Spinal cord (tissue), 10 donors: ENCODE measurements around the gene NDC80. TPM values are rescaled to one million over a fixed set of nuclear protein-coding genes. Genes with fewer than 3 reads are reported as not detected.
"Not testable (repeated sequence)": the region's sequence is repeated elsewhere in the genome, so short reads cannot be mapped to it uniquely, and the experiment has no call there.

Experiments
- DNase-seq, 6 donors: peaks; one replicate each; pipeline versions ENCODE4 v3.0.0 to v3.0.0-alpha.2; 2013 to 2015; ENCODE audit warnings: low spot score in 6 of 6, low read depth in 4 of 6
- H3K27ac ChIP-seq: one replicate; pipeline ENCODE4 v1.5.1; 2013; ENCODE audit warnings: low read depth, low read length, control low read depth
- H3K27me3 ChIP-seq: one replicate; pipeline ENCODE4 v1.6.1; 2013; ENCODE audit warnings: low read length; ENCODE audit not compliant: control insufficient read depth, insufficient read depth
- H3K36me3 ChIP-seq: one replicate; pipeline ENCODE4 v1.6.1; 2013; ENCODE audit warnings: low read length; ENCODE audit not compliant: control insufficient read depth, insufficient read depth
- H3K4me1 ChIP-seq: one replicate; pipeline ENCODE4 v1.6.1; 2013; ENCODE audit warnings: low read length; ENCODE audit not compliant: control insufficient read depth, insufficient read depth
- H3K4me3 ChIP-seq: one replicate; pipeline ENCODE4 v1.5.1; 2013; ENCODE audit warnings: low read depth, low read length, control low read depth
- H3K9me3 ChIP-seq: one replicate; pipeline ENCODE4 v1.6.1; 2013; ENCODE audit warnings: low read length; ENCODE audit not compliant: control insufficient read depth, insufficient read depth
- WGBS: methylation state at CpG from one replicate; pipeline ENCODE4 v1.1.5; 2013; ENCODE audit warnings: missing lambda C conversion rate; ENCODE audit not compliant: insufficient coverage; 5-methylcytosine and 5-hydroxymethylcytosine counted together
- long read RNA-seq, 4 donors: transcript quantifications; one replicate each; lab custom pipeline, GENCODE V29; 2026
- polyA plus RNA-seq, 2 donors: library from polyadenylated mRNA; unstranded; fragments of 120-200 nt; gene quantifications; one replicate each; pipeline ENCODE4 v1.2.1, GENCODE V29; 2013; ENCODE audit not compliant: insufficient read length in 2 of 2
- total RNA-seq, 2 donors: library from RNA; depleted of rRNA in 1 of 2; stranded (reverse); fragments of 120-200 nt in 1 of 2; fragments of >200 nt in 1 of 2; gene quantifications; one replicate each; pipeline versions ENCODE4 v1.2.3 to v1.2.4, GENCODE V29; 2013 to 2014
- donor health status: healthy.

NDC80 gene
- total RNA-seq (10 to 100 TPM; 13.6 to 14.9 TPM), polyA plus RNA-seq (10 to 100 TPM; 11.5 to 13.1 TPM)
- long read RNA-seq, donor 1, partial matches to known transcripts: 0 of 4 reads
- long read RNA-seq, donor 1, other reads (novel, unspliced or antisense): 0 of 4 reads
- long read RNA-seq, donor 2, partial matches to known transcripts: 0 of 2 reads
- long read RNA-seq, donor 2, other reads (novel, unspliced or antisense): 0 of 2 reads
- long read RNA-seq, donor 3, partial matches to known transcripts: 0 of 1 reads
- long read RNA-seq, donor 3, other reads (novel, unspliced or antisense): 0 of 1 reads
- long read RNA-seq, donor 4, transcript NDC80-201 (17 exons, 2,172 nt): major isoform, 7 of 7 reads
- long read RNA-seq, donor 4, partial matches to known transcripts: 0 of 7 reads
- long read RNA-seq, donor 4, other reads (novel, unspliced or antisense): 0 of 7 reads

- under 1% methylated on average over 55 of the region's 55 CpGs for WGBS
- H3K27ac ChIP-seq: peak within 1 kb of the TSS; percentile 95
- H3K27me3 ChIP-seq: no peaks in the 10 kb centered on the region
- H3K36me3 ChIP-seq: no peaks in the 10 kb centered on the region
- peaks cover 4% of the 10 kb centered on the region for H3K4me1 ChIP-seq
- H3K9me3 ChIP-seq: no peaks in the 10 kb centered on the region
- DNase-seq: peak; percentile 72 to 97 (median 90)
- H3K4me3 ChIP-seq: peak within 1 kb of the TSS; percentile 89
These were observed at the start of gene NDC80, which contains the start of gene METTL4 for GRCh38 chr18:2571200-2572170. Gene NDC80, plus strand, starts transcription at chr18:2571557. Its CDS starts 1,429 bp downstream, at chr18:2572986. Gene METTL4, minus strand, starts transcription at chr18:2571505. Its CDS starts 4,289 bp downstream, at chr18:2567216.

- Histone ChIP-seq H3K27ac (no peak overlapping the region), H3K27me3 (no peaks in the 10 kb centered on the region), H3K4me1 (no peaks in the 10 kb centered on the region), H3K36me3 (no peaks in the 10 kb centered on the region), H3K4me3 (no peak overlapping the region), H3K9me3 (no peaks in the 10 kb centered on the region)
- no peak for DNase-seq
- WGBS: 83% methylated on average over 2 of the region's 4 CpGs
These were observed 49.2 kb upstream of the NDC80 start for GRCh38 chr18:2522112-2522511.

GRCh38 chr18:2524794-2525198 is 46.6 kb upstream of the NDC80 start:
- WGBS: 30% methylated on average over 2 of the region's 2 CpGs
- H3K9me3 ChIP-seq: not testable (repeated sequence)

GRCh38 chr18:2526329-2526728 is 45.0 kb upstream of the NDC80 start:
- no CpG with 5 or more reads among the region's 2 CpGs for WGBS
- Histone ChIP-seq H3K4me1 (no peaks in the 10 kb centered on the region), H3K9me3 (no peaks in the 10 kb centered on the region), H3K4me3 (no peak overlapping the region), H3K27me3 (no peaks in the 10 kb centered on the region), H3K27ac (no peak overlapping the region), H3K36me3 (no peaks in the 10 kb centered on the region)
- no peak for DNase-seq

More at GRCh38 chr18:2524794-2525198, 46.6 kb upstream of the NDC80 start:
- DNase-seq: peak in 1 of 6 donors; percentile 13
- H3K27me3 ChIP-seq, H3K27ac ChIP-seq, H3K4me3 ChIP-seq, H3K36me3 ChIP-seq, H3K4me1 ChIP-seq: not testable (repeated sequence)

GRCh38 chr18:2529154-2529553 is 42.2 kb upstream of the NDC80 start:
- H3K4me1 ChIP-seq: no peaks in the 10 kb centered on the region
- no peak overlapping the region for H3K27ac ChIP-seq
- H3K27me3 ChIP-seq: no peaks in the 10 kb centered on the region
- H3K9me3 ChIP-seq: no peaks in the 10 kb centered on the region
- WGBS: 57% methylated on average over 3 of the region's 7 CpGs
- H3K4me3 ChIP-seq: no peak overlapping the region
- DNase-seq: no peak
- H3K36me3 ChIP-seq: no peaks in the 10 kb centered on the region

- Histone ChIP-seq H3K9me3 (no peaks in the 10 kb centered on the region), H3K4me3 (no peak overlapping the region), H3K27ac (no peak overlapping the region), H3K27me3 (no peaks in the 10 kb centered on the region), H3K36me3 (no peaks in the 10 kb centered on the region), H3K4me1 (no peaks in the 10 kb centered on the region)
- no peak for DNase-seq
- 100% methylated on average over 1 of the region's 2 CpGs for WGBS
These were observed 39.6 kb upstream of the NDC80 start for GRCh38 chr18:2531751-2532150.

- Histone ChIP-seq H3K27me3 (no peaks in the 10 kb centered on the region), H3K36me3 (no peaks in the 10 kb centered on the region), H3K27ac (no peak overlapping the region), H3K9me3 (no peaks in the 10 kb centered on the region), H3K4me1 (no peaks in the 10 kb centered on the region), H3K4me3 (no peak overlapping the region)
- no CpG with 5 or more reads among the region's 2 CpGs for WGBS
- no peak for DNase-seq
These were observed 38.6 kb upstream of the NDC80 start for GRCh38 chr18:2532797-2533196.

- WGBS: no CpG with 5 or more reads among the region's 1 CpG
- no peak for DNase-seq
These were observed 36.5 kb upstream of the NDC80 start for GRCh38 chr18:2534906-2535305.

GRCh38 chr18:2535419-2535910 is 35.9 kb upstream of the NDC80 start:
- WGBS: 80% methylated on average over 1 of the region's 1 CpG
- no peaks in the 10 kb centered on the region for H3K4me1 ChIP-seq
- no peak overlapping the region for H3K27ac ChIP-seq

More at GRCh38 chr18:2534906-2535305, 36.5 kb upstream of the NDC80 start:
- H3K9me3 ChIP-seq: no peaks in the 10 kb centered on the region
- no peaks in the 10 kb centered on the region for H3K36me3 ChIP-seq
- H3K4me1 ChIP-seq: no peaks in the 10 kb centered on the region
- H3K27me3 ChIP-seq: no peaks in the 10 kb centered on the region
- H3K27ac ChIP-seq: no peak overlapping the region
- H3K4me3 ChIP-seq: no peak overlapping the region

More at GRCh38 chr18:2535419-2535910, 35.9 kb upstream of the NDC80 start:
- no peaks in the 10 kb centered on the region for H3K9me3 ChIP-seq
- no peak overlapping the region for H3K4me3 ChIP-seq
- no peak for DNase-seq
- no peaks in the 10 kb centered on the region for H3K27me3 ChIP-seq
- H3K36me3 ChIP-seq: no peaks in the 10 kb centered on the region
